ENCODE data around the gene TACC3.
A peak's percentile ranks its signal among the peaks of the same experiment; 100 is the strongest.

The TACC3 gene

DNA sequence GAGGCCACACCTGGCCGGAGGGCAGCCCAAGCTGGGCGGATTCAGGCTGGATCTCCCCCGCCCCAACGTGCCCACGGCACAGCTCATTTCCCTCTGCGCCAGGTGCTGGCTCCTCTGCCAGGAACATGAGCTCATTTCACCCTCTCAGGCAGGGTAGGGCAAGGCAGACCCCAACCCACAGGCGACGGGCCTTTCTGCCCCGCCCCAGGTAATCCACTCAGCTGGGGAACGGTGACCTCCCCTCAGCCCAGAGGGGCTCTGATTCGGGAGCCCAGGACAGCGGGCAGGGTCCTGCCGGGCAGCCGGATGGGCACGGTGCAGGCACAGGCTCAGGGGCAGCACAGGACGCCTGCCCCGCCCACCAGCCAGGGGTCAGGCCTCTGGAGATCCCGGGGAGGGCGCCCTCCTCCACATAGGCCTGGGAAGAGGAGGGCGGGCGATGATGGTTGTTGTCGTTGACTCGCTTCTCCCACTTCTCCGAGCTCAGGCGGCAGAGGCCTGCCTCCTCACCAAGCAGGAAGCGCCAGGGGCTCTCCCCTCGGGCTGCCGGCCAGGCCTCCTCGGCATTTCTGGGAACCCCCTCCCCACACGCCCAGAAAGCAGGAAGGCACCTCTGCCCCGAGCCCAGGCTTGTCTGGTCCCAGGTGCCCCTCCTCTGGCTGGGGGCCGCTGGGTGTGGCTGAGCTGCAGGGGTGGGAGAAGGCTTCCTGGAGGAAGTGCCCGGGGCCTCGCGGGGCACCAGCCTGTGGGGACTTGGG, 31.1 kb downstream of the TACC3 start:
- Mint-ChIP-seq H3K4me1 (ENCODE audit: low read depth) (peaks cover 4% of the 10 kb centered on the region), H3K4me3 (no peak overlapping the region), H3K27ac (peak overlapping the region; percentile 76), H3K36me3 (ENCODE audit: low read depth) (no peaks in the 10 kb centered on the region), H3K27me3 (ENCODE audit: low read depth) (no peaks in the 10 kb centered on the region), H3K9me3 (no peaks in the 10 kb centered on the region)

DNA sequence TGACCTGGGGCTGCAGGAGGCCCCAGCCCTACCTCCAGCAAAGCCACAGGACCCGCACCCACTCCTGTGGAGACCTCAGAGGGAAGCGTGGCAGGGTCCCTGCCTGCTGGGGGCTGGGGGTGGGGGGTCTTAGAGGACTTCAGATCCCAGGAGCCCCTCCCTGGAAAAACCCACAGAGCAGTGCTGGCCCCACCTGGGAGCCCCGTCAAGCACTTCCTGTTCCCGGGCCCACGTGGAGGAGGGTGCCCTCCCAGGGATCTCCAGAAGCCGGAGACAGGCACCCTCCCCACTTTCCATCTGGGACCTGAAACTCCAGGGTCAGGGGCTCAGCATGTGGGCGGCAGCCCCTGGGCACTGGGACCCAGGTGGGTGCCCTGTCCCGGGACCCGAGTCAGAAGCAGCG, 32.0 kb downstream of the TACC3 start:
- Mint-ChIP-seq H3K9me3 (no peaks in the 10 kb centered on the region), H3K4me1 (ENCODE audit: low read depth) (peaks cover 4% of the 10 kb centered on the region), H3K27me3 (ENCODE audit: low read depth) (no peaks in the 10 kb centered on the region), H3K27ac (peak overlapping the region; percentile 76), H3K36me3 (ENCODE audit: low read depth) (no peaks in the 10 kb centered on the region), H3K4me3 (no peak overlapping the region)

DNA sequence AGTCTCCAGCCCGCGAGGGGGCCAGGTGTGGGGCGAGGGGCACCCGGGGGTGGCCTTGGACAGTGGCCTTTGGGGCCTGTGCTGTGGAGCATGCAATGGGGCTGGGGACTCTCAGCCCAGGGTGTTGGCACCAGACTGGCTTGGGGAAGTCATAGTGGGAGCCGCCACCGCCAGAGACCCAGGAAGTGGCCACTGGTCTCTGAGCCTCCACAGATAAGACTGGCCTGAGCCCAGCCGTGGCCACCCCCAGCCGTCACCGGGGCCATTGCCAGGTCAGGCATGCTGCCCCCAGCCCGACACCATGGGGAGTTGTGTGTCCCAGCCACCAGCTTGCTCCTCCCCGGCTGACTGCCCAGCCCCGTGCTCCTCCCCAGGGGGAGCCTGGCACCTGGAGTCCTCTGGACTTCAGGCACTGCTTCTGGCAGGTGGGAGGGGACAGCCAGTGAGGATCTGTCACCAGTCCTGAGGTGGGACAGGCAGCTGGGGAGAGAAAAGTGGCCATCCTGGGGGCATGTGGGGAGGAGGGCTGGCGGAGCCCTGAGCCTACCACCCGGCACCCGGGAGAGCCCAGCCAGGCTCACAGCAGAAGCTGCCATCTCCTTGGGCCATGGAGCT, 32.5 kb downstream of the TACC3 start:
- no peaks in the 10 kb centered on the region for H3K9me3 Mint-ChIP-seq
- no peak overlapping the region for H3K27ac Mint-ChIP-seq
- H3K36me3 Mint-ChIP-seq (ENCODE audit: low read depth): no peaks in the 10 kb centered on the region
- no peak overlapping the region for H3K4me3 Mint-ChIP-seq
- no peaks in the 10 kb centered on the region for H3K27me3 Mint-ChIP-seq (ENCODE audit: low read depth)
- H3K4me1 Mint-ChIP-seq (ENCODE audit: low read depth): peaks cover 4% of the 10 kb centered on the region

DNA sequence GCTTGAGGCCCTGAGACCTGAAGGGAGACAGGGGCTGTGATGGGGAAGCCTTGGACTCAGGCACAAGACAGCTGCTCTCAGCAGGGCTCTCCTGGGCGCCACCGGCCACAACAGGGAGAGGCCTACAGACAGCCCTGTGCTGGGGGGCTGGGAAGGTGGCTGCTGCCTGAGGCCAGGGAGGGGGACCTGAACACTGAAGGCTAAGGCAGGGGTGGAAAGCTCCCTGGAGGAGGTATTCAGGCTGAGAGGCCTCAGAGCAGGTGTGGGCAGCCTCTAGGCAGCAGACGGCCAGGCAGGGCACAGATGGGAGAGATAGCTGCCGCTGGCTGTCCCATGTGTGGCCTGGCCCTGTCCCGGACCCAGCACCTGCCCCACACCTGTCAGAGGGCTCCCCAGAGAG, 33.0 kb downstream of the TACC3 start:
- no peaks in the 10 kb centered on the region for H3K36me3 Mint-ChIP-seq (ENCODE audit: low read depth)
- H3K4me3 Mint-ChIP-seq: no peak overlapping the region
- H3K4me1 Mint-ChIP-seq (ENCODE audit: low read depth): peaks cover 4% of the 10 kb centered on the region
- H3K27me3 Mint-ChIP-seq (ENCODE audit: low read depth): no peaks in the 10 kb centered on the region
- no peaks in the 10 kb centered on the region for H3K9me3 Mint-ChIP-seq
- H3K27ac Mint-ChIP-seq: no peak overlapping the region

DNA sequence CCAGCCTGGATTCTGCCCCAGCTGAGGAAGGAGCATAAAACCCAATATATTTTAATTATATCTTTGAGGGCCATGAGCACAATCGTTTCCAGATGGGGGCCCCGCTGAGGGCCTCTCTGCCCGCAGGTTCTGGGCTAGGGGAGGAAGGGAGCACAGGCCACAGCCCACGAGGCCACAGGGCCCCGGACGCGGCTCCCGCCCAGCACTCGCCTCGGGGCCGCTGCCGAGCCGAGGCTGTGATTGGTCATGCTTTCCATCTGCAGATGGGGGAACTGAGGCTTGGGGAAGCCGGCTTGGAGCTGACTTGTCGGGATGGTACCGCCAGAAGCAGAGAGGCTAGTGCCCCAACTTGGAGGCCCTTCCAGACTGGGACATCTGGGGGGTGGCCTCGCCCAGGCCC, 34.0 kb downstream of the TACC3 start:
- Mint-ChIP-seq H3K4me1 (ENCODE audit: low read depth) (peaks cover 8% of the 10 kb centered on the region), H3K9me3 (no peaks in the 10 kb centered on the region), H3K36me3 (ENCODE audit: low read depth) (no peaks in the 10 kb centered on the region), H3K4me3 (no peak overlapping the region), H3K27me3 (ENCODE audit: low read depth) (no peaks in the 10 kb centered on the region), H3K27ac (no peak overlapping the region)

DNA sequence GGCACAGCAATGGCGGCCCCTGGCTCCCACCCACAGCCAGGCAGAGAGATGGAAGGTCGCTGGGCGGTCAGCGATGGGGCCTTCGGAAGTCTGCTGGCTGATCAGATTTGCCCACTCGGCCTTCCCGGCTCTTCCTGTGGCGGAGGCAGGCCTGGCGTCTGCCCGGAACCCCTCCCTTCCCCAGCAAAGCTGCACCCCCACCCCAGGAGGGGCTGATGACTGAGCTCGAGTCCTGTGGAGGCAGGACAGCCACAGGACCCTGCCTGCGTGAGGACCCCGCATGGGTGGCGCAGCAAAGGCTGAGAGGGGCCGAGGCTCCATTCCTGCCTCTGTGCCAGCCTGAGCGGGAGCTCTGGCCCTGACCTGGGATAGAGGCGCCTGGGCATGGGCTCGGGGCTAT, 34.8 kb downstream of the TACC3 start:
- H3K4me1 Mint-ChIP-seq (ENCODE audit: low read depth): peaks cover 4% of the 10 kb centered on the region
- no peaks in the 10 kb centered on the region for H3K9me3 Mint-ChIP-seq
- no peaks in the 10 kb centered on the region for H3K36me3 Mint-ChIP-seq (ENCODE audit: low read depth)
- no peaks in the 10 kb centered on the region for H3K27me3 Mint-ChIP-seq (ENCODE audit: low read depth)
- peak overlapping the region; percentile 15 for H3K27ac Mint-ChIP-seq
- no peak overlapping the region for H3K4me3 Mint-ChIP-seq

DNA sequence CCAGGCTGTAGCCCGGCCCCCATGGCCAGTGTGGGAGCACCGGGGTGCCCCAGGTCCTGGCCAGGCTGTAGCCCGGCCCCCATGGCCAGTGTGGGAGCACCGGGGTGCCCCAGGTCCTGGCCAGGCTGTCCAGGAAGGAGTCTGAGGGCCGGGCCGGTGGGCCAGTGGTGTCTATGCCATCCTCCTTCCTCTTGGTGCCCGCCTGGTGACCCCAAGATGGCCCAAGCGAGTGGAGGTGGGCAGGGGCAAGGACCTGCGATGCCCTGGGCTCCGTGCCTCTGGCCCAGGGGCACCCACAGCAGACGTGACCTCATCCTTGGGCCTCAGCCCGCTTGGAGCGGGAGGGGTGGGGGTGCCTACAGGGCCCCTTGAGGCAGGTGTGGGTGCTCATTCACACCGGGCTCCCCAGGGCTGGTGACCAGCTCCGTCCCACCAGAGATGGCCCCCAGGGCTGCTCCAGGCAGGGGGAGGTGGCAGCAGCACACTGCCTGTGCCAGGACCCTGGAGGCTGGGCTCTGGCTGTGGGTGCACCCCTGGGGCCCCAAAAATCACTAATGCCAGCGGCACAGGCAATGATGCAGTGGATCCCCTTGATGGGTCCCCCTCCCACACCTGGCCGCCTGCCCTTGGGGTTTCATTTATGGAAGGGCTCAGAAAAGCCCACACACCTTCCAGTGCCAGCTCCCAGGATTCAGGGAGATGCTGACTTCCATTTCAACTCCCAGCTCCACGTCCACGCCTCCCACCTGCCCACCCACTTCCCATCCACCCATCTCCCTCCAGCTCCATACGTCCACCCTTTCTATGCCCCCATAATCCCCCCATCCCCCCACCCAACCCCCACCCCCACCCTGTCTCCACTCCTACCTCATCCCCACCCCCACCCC, 35.8 kb downstream of the TACC3 start:
- peaks cover 4% of the 10 kb centered on the region for H3K4me1 Mint-ChIP-seq (ENCODE audit: low read depth)
- peaks cover 2% of the 10 kb centered on the region for H3K27me3 Mint-ChIP-seq (ENCODE audit: low read depth)
- H3K9me3 Mint-ChIP-seq: no peaks in the 10 kb centered on the region
- no peaks in the 10 kb centered on the region for H3K36me3 Mint-ChIP-seq (ENCODE audit: low read depth)
- H3K27ac Mint-ChIP-seq: no peak overlapping the region
- no peak overlapping the region for H3K4me3 Mint-ChIP-seq

DNA sequence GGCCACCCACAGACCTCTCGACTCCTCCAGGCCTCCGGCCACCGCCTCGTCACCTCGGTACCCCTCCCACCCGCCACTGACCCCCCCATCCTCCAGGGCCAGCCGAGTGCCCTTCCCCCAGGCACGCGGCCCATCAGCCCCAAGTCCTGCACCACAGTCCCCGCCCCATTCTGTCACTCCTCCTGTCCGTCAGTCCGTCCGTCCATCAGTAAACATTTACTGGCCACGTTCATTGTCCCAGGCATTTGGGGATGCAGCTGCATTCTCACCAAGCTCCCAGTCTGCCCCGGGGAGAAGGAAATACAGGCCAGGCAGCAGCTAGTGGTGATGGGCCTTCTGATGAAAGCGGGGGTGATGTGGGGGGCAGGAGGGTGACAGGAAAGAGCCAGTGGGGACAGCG, 36.5 kb downstream of the TACC3 start:
- no peak overlapping the region for H3K27ac Mint-ChIP-seq
- H3K27me3 Mint-ChIP-seq (ENCODE audit: low read depth): peaks cover 7% of the 10 kb centered on the region

DNA sequence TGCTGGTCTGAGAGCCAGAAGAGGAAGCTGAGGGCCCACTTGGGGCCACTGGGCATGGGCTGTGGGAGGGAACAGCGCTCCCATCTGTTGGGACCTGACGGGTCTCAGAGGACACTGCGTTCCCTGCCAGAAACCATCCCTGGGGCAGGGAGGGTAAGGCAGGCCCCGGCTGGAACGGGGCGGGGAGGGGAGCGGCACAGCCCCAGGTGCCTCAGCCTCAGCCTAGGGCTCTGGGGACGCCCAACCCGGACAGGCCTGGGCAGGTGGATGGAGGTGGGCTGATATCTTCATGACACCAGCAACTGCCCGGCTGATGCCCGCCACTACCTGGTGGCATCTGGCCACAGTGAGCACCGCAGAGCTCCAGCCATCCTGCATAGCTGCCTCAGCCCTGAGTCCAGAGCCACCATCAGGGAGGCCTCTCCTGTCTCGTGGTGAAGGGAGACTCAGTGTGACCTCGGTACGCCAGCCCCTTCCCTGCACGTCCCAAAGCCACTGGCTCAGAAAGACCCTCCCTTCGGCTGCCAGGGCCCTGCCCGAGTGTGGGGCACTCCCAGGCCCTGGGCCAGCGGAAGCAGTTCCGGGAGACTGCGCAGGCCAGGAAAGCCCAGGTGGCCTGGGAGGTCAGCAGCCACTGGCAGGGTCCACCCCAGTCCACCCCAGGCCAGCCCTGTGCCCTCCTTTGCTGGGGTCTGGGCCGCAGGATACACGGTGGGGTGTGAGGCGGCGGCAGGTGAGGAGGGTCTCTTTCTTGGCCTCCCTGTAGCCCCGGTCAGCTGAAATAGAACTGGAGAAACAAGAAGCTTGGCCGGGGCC, 37.2 kb downstream of the TACC3 start:
- Mint-ChIP-seq H3K4me3 (no peak overlapping the region), H3K27ac (no peak overlapping the region), H3K27me3 (ENCODE audit: low read depth) (peaks cover 7% of the 10 kb centered on the region), H3K4me1 (ENCODE audit: low read depth) (peaks cover 4% of the 10 kb centered on the region), H3K36me3 (ENCODE audit: low read depth) (no peaks in the 10 kb centered on the region), H3K9me3 (no peaks in the 10 kb centered on the region)

More for the DNA sequence above, 36.5 kb downstream of the TACC3 start:
- H3K9me3 Mint-ChIP-seq: no peaks in the 10 kb centered on the region
- peaks cover 4% of the 10 kb centered on the region for H3K4me1 Mint-ChIP-seq (ENCODE audit: low read depth)
- no peaks in the 10 kb centered on the region for H3K36me3 Mint-ChIP-seq (ENCODE audit: low read depth)
- no peak overlapping the region for H3K4me3 Mint-ChIP-seq

DNA sequence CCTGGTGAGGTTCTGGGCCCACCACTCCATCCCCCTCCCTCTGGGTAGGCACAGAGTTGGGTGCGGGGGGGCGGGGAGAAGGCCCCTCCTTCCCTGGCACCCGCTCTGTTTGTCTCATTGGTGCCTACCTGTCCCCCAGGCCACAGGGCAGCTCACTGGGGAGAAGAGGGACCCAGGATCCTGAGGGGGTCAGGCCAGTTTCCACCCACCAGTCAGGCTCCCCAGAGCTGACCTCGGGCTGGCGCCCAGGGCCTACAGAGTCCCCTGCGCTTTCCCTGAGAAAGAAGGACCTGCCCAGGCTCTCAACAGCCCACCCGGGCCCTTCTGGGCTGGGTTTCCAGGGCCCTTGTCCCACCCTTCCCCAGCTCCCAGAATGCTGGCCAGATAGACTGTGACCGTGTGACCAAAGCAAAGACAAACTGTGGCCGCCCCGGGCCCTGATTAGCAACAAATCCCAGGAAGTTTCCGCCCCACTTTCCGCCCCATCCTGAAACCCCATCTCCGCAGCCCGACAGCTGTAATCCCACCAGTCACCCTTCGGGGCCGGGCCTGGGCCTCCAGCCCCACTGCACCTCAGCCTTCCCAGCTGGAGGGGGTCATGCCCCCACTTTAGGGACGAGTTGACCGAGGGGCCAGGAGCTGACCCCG, 38.0 kb downstream of the TACC3 start:
- H3K9me3 Mint-ChIP-seq: no peaks in the 10 kb centered on the region
- peaks cover 10% of the 10 kb centered on the region for H3K27me3 Mint-ChIP-seq (ENCODE audit: low read depth)
- no peak overlapping the region for H3K4me3 Mint-ChIP-seq
- peaks cover 4% of the 10 kb centered on the region for H3K4me1 Mint-ChIP-seq (ENCODE audit: low read depth)
- no peaks in the 10 kb centered on the region for H3K36me3 Mint-ChIP-seq (ENCODE audit: low read depth)
- H3K27ac Mint-ChIP-seq: no peak overlapping the region

DNA sequence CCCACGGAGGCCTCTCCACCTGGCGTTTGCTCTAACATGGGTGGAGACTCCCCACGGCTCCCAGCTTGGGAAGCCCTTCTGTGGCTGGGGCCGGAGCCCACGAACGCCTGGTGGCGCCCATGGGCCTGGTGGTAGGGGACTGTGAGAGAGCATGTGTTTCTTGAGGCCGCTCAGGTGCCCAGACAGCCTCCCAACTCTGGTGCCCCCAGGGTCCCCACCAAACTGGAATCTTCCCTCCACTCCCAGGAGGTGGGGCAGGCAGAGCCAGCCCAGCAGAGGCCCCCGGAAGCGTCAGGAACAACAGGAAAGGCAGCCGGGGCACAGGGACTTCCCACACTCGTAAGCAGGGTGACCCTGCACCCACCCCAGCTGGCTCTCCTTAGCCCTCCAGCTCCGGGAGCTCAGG, 38.5 kb downstream of the TACC3 start:
- no peak overlapping the region for H3K27ac Mint-ChIP-seq
- H3K27me3 Mint-ChIP-seq (ENCODE audit: low read depth): peaks cover 10% of the 10 kb centered on the region
- peaks cover 4% of the 10 kb centered on the region for H3K4me1 Mint-ChIP-seq (ENCODE audit: low read depth)
- no peak overlapping the region for H3K4me3 Mint-ChIP-seq
- H3K9me3 Mint-ChIP-seq: no peaks in the 10 kb centered on the region
- no peaks in the 10 kb centered on the region for H3K36me3 Mint-ChIP-seq (ENCODE audit: low read depth)

DNA sequence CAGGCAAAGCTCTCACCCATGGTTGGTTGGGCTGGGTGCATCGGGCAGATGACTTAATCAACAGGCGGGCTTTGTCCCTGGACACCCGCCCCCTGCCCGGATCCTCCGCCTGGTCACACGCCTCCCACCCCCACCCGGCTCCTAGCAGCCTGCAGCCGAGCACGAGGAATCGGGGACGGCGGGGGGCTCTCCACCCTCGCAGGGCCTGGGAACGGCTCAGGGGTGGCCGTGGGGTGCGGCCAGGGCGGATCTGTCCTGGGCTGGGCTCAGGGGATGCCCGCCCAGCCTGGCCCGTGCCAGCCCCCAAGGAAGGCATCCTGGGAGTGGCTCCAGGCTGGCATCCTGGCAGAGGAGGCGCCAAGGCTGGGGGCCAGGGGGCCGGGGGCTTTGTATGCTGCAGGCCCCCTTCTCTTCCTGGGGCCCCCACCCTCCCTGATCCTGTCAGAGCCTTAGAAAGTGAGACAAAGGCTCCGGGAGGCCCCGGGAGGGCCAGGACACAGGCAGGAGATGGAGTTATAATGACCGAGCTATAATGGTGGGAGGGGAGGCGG, 39.3 kb downstream of the TACC3 start:
- H3K27ac Mint-ChIP-seq: no peak overlapping the region
- H3K4me1 Mint-ChIP-seq (ENCODE audit: low read depth): peaks cover 5% of the 10 kb centered on the region
- H3K4me3 Mint-ChIP-seq: no peak overlapping the region
- no peaks in the 10 kb centered on the region for H3K9me3 Mint-ChIP-seq
- H3K27me3 Mint-ChIP-seq (ENCODE audit: low read depth): peaks cover 10% of the 10 kb centered on the region
- H3K36me3 Mint-ChIP-seq (ENCODE audit: low read depth): no peaks in the 10 kb centered on the region

DNA sequence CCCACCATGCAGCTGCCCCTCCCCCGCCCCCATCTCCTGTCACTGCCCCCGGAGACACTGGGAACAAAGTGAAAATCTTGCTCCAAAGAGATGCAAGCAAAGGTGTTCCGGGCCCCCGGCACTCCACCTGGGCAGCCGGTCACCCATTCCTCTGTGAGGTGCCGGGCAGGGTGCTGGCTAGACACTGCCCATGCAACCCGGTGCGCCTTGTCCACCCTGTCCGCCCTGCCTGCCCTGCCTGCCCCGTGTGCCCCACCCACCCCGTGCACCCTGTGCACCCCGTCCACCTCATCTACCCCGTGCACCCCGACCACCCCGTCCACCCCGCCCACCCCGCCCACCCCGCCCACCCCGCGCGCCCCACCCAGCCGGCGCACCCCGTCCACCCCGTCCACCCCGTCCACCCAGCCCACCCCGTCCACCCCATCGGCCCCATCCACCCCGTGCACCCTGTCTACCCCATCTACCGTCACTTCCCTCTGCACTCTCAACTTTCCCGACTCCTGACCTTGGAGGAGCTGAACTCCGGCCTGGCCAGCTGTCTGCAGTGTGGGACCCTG, 39.9 kb downstream of the TACC3 start:
- no peak overlapping the region for H3K27ac Mint-ChIP-seq
- peaks cover 6% of the 10 kb centered on the region for H3K4me1 Mint-ChIP-seq (ENCODE audit: low read depth)
- H3K9me3 Mint-ChIP-seq: no peaks in the 10 kb centered on the region
- no peaks in the 10 kb centered on the region for H3K36me3 Mint-ChIP-seq (ENCODE audit: low read depth)
- H3K4me3 Mint-ChIP-seq: no peak overlapping the region
- H3K27me3 Mint-ChIP-seq (ENCODE audit: low read depth): peaks cover 10% of the 10 kb centered on the region
